Stomach (tissue), 19 donors: ENCODE data around the gene PRAMEF4. TPM values are rescaled to one million over a fixed set of nuclear protein-coding genes. Genes with fewer than 3 reads are reported as not detected.
"Not testable (repeated sequence)": the region's sequence is repeated elsewhere in the genome, so short reads cannot be mapped to it uniquely, and the experiment has no call there.

ENCODE experiments used
- DNase-seq, 2 donors: peaks; one replicate each; pipeline versions ENCODE4 v3.0.0 to v3.0.0-alpha.2; 2013 to 2019
- H3K27ac ChIP-seq, 5 donors: fragments of 200-600 bp in 4 of 5; sonication (generic) in 4 of 5; one replicate each; pipeline ENCODE4 v1.5.1; 2013 to 2019; ENCODE audit warnings: mild to moderate bottlenecking in 1 of 5, moderate library complexity in 1 of 5
- H3K27me3 ChIP-seq, 3 donors: fragments of 200-600 bp; sonication (generic); one replicate each; pipeline ENCODE4 v1.5.1; 2017 to 2019; ENCODE audit warnings: mixed run types in 1 of 3
- H3K36me3 ChIP-seq, 4 donors: fragments of 200-600 bp; sonication (generic); 1 replicate in 3 of 4; 2 replicates in 1 of 4; pipeline ENCODE4 v1.5.1; 2016 to 2019
- H3K4me1 ChIP-seq, 4 donors: fragments of 200-600 bp; sonication (generic); one replicate each; pipeline ENCODE4 v1.5.1; 2016 to 2019
- H3K4me3 ChIP-seq, 4 donors: fragments of 200-600 bp; sonication (generic) in 3 of 4; one replicate each; pipeline ENCODE4 v1.5.1; 2016 to 2019; ENCODE audit warnings: mild to moderate bottlenecking in 1 of 4
- H3K9me3 ChIP-seq, 4 donors: fragments of 200-600 bp; sonication (generic); one replicate each; pipeline ENCODE4 v1.5.1; 2016 to 2019
- whole genome bisulfite sequencing, 5 donors: extraction: QIAGEN DNeasy Blood & Tissue Kit in 3 of 5; methylation state at CpG; one replicate each; pipeline versions ENCODE4 v1.1.5 to v1.1.7; 2013 to 2018; 5-methylcytosine and 5-hydroxymethylcytosine counted together
- intact Hi-C: fragments of 100-400 bp; cut with DNase I; formaldehyde crosslinking; loops from one replicate; pipeline ENCODE4 v1.15.1; 2023; ENCODE audit warnings: low total_unique reads
- long read RNA-seq, 10 donors: transcript quantifications; one replicate each; lab custom pipeline, GENCODE V29; 2026
- polyA plus RNA-seq, 3 donors: library from polyadenylated mRNA; stranded (reverse); fragments of 200-250 nt; gene quantifications; one replicate each; pipeline ENCODE4 v1.2.3, GENCODE V29; 2013
- total RNA-seq, 5 donors: library from RNA; depleted of rRNA; stranded (reverse); fragments of >200 nt; gene quantifications; one replicate each; pipeline versions ENCODE4 v1.1.0 to v1.2.3, GENCODE V29; 2014 to 2016
- donor health status: healthy with polysubstance abuse.
- donor health status: Bipolar disorder and iron deficiency.
- donor health status: healthy.

PRAMEF4 gene
- not detected for total RNA-seq
- polyA plus RNA-seq: not detected
- long read RNA-seq, donor 1: 0 reads
- long read RNA-seq, donor 2: 0 reads
- long read RNA-seq, donor 3: 0 reads
- long read RNA-seq, donor 4: 0 reads
- long read RNA-seq, donor 5: 0 reads
- long read RNA-seq, donor 6: 0 reads
- long read RNA-seq, donor 7: 0 reads
- long read RNA-seq, donor 8: 0 reads
- long read RNA-seq, donor 9: 0 reads
- long read RNA-seq, donor 10: 0 reads

- H3K27ac ChIP-seq, H3K27me3 ChIP-seq, H3K36me3 ChIP-seq, intact Hi-C loops, H3K4me1 ChIP-seq, H3K4me3 ChIP-seq, DNase-seq, H3K9me3 ChIP-seq: not testable (repeated sequence)
- WGBS, 5 donors: 66 to 81% (median 74%) methylated on average over 3 of the region's 3 CpGs
These were observed at the start of gene PRAMEF4 for GRCh38 chr1:12886101-12886500. Gene PRAMEF4, minus strand, starts transcription at chr1:12886201. Its CDS starts 2,807 bp downstream, at chr1:12883394.

- H3K36me3 ChIP-seq, H3K27me3 ChIP-seq, H3K27ac ChIP-seq, H3K4me1 ChIP-seq, intact Hi-C loops, H3K9me3 ChIP-seq, H3K4me3 ChIP-seq, DNase-seq: not testable (repeated sequence)
- 10 to 49% (median 41%) methylated on average over 1 to 3 of the region's 5 CpGs; no CpG with 5 or more reads in 2 of the 5 donors for whole genome bisulfite sequencing, 5 donors
These were observed 38.4 kb upstream of the PRAMEF4 start for GRCh38 chr1:12924368-12924767.

GRCh38 chr1:12921749-12922148, 35.7 kb upstream of the PRAMEF4 start:
- intact Hi-C loops: not testable (repeated sequence)

DNA sequence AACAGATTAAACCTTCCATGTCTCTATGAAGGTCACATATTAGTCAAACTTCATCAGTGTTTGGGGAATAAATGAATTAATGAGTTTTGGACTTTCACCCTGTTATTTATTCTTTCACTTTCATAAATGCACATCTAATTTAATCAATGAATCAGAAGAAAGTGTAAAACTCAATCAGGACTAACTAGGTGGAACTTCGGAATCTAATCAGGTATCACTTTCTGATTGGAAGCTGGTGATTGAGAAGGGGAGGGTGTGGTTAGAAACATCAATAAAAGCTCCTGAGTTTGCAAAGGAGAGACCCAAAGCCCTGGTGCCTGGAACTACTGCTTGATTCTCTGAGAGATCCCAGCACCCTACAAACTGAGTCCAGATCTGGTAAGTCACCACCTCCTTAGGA, 30.3 kb upstream of the PRAMEF4 start, which contains the start of gene PRAMEF7:
TSS of gene PRAMEF7 (plus strand) at position 301 of the 400 bp plus-strand sequence. CDS start 1,083 bp downstream, outside the sequence.
- H3K36me3 ChIP-seq, intact Hi-C loops, DNase-seq, H3K27me3 ChIP-seq, H3K9me3 ChIP-seq, H3K27ac ChIP-seq, H3K4me1 ChIP-seq, H3K4me3 ChIP-seq: not testable (repeated sequence)
- no CpG with 5 or more reads among the region's 1 CpG for whole genome bisulfite sequencing, 5 donors

More at GRCh38 chr1:12921749-12922148, 35.7 kb upstream of the PRAMEF4 start:
- not testable (repeated sequence) for H3K27me3 ChIP-seq, H3K4me1 ChIP-seq, H3K27ac ChIP-seq, H3K36me3 ChIP-seq, DNase-seq, H3K4me3 ChIP-seq, H3K9me3 ChIP-seq
- 60 to 76% (median 71%) methylated on average over 1 to 2 of the region's 2 CpGs for WGBS, 5 donors

GRCh38 chr1:12903793-12904572, 18.0 kb upstream of the PRAMEF4 start:
- H3K4me1 ChIP-seq, DNase-seq, H3K36me3 ChIP-seq, H3K27ac ChIP-seq, H3K9me3 ChIP-seq, H3K27me3 ChIP-seq, H3K4me3 ChIP-seq, intact Hi-C loops: not testable (repeated sequence)
- WGBS, 5 donors: 56 to 100% (median 71%) methylated on average over 2 to 4 of the region's 5 CpGs

GRCh38 chr1:12899186-12899585, 13.2 kb upstream of the PRAMEF4 start:
- intact Hi-C loops, H3K27ac ChIP-seq, H3K9me3 ChIP-seq, DNase-seq, H3K4me1 ChIP-seq, H3K36me3 ChIP-seq, H3K27me3 ChIP-seq, H3K4me3 ChIP-seq: not testable (repeated sequence)

DNA sequence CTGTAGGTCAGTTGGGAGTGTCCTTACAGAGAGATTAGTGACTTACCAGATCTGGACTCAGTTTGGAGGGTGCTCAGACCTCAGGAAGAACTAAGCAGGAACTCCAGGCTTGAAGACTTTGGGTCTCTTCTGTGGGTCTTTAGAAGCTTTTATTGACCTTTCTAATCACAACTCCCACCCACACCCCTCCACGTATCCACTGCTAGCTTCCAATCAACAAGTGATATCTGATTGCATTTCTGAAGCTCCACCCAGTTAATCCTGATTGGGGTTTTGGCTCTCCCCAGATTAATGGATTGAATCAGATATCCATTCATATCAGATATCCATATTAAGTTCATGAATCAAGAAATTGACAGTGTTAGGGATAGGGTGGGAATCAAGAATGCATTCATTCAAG, 12.2 kb upstream of the PRAMEF4 start, which contains the start of gene PRAMEF10:
TSS of gene PRAMEF10 (minus strand) at position 101 of the 400 bp plus-strand sequence. CDS start 2,423 bp downstream, outside the sequence.
- 50% methylated on average over 1 of the region's 1 CpG; no CpG with 5 or more reads in 4 of the 5 donors for WGBS, 5 donors
- DNase-seq, H3K9me3 ChIP-seq, H3K4me1 ChIP-seq, intact Hi-C loops, H3K27me3 ChIP-seq, H3K4me3 ChIP-seq, H3K27ac ChIP-seq, H3K36me3 ChIP-seq: not testable (repeated sequence)

- H3K27ac ChIP-seq, H3K4me1 ChIP-seq, H3K9me3 ChIP-seq, DNase-seq, H3K27me3 ChIP-seq, intact Hi-C loops, H3K4me3 ChIP-seq, H3K36me3 ChIP-seq: not testable (repeated sequence)
- WGBS, 5 donors: 74 to 86% (median 82%) methylated on average over 2 to 3 of the region's 4 CpGs
These were observed 7.5 kb downstream of the PRAMEF4 start for GRCh38 chr1:12878453-12878852.

DNA sequence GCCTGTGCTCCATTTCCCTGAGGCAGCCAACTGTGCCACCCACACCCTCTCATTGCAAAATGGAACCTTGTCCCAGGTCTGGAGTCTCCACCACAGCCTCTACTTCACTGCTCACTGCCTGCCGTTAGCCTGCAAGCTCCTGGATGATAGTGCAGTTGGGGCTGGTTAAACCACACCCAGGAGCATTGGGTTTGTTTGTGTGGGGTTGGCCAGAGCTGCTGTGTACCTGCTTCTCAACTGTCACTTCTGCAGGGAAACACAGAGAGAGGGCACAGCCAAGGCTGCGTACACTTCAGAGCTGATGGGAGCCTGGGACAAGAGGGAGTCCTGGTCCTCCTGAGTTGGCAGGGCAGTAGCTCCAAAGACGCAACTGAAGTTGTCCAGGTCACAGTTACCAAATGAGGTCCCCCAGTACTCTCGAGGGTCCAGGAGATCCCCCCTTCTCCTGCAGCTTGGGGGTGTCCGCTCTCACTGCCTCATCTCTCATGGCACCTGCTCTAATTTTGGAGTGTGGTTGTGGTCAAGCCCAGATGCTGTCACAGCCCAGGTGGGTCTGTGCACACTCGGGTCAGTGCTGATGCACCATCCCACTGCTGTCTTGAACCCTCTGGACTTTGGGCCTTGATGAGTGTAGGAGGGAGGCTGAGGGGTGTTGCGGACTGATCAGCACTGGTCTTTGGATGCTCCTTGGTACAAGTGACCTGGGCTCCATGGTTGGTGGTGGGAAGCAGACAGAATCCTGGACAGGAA, 22.7 kb downstream of the PRAMEF4 start:
- 74 to 88% (median 78%) methylated on average over 4 of the region's 7 CpGs; no CpG with 5 or more reads in 2 of the 5 donors for WGBS, 5 donors
- DNase-seq, H3K27me3 ChIP-seq, intact Hi-C loops, H3K4me3 ChIP-seq, H3K27ac ChIP-seq, H3K4me1 ChIP-seq, H3K36me3 ChIP-seq, H3K9me3 ChIP-seq: not testable (repeated sequence)

GRCh38 chr1:12856786-12857185, 29.2 kb downstream of the PRAMEF4 start, which contains the start of gene PRAMEF2:
Gene PRAMEF2, plus strand, starts transcription at chr1:12857086. Its CDS starts 1,924 bp downstream, at chr1:12859010.
- H3K4me3 ChIP-seq, H3K27me3 ChIP-seq, H3K4me1 ChIP-seq, H3K27ac ChIP-seq, H3K9me3 ChIP-seq, H3K36me3 ChIP-seq, DNase-seq, intact Hi-C loops: not testable (repeated sequence)
- 65 to 79% (median 69%) methylated on average over 1 to 2 of the region's 2 CpGs; no CpG with 5 or more reads in 1 of the 5 donors for WGBS, 5 donors
